NCI-H2029 (cell line): ENCODE measurements around the gene AGAP1.

Experiments used
- DNase-seq: peaks from one replicate; lab custom pipeline; 2025; lab: John Stamatoyannopoulos, UW

Gene AGAP1

GRCh38 chr2:235964787-235965390 is 471.0 kb downstream of the AGAP1 start:
- DNase-seq = no peak

GRCh38 chr2:235966396-235966795 is 472.6 kb downstream of the AGAP1 start:
- DNase-seq = no peak

GRCh38 chr2:235966932-235967757 is 473.3 kb downstream of the AGAP1 start:
- DNase-seq = no peak

GRCh38 chr2:235968155-235968554 is 474.3 kb downstream of the AGAP1 start:
- DNase-seq = peak; percentile 74

- DNase-seq = peak; percentile 91
Measured at GRCh38 chr2:235968616-235969324, 474.9 kb downstream of the AGAP1 start.

- no peak for DNase-seq
Measured at GRCh38 chr2:235970204-235971040, 476.6 kb downstream of the AGAP1 start.

GRCh38 chr2:235976516-235976915 is 482.7 kb downstream of the AGAP1 start:
- DNase-seq = no peak

- DNase-seq = no peak
Measured at GRCh38 chr2:235976956-235977355, 483.1 kb downstream of the AGAP1 start.

GRCh38 chr2:235977445-235977844 is 483.6 kb downstream of the AGAP1 start:
- no peak for DNase-seq

GRCh38 chr2:235978022-235978421 is 484.2 kb downstream of the AGAP1 start:
- DNase-seq = no peak

GRCh38 chr2:235979037-235979436 is 485.2 kb downstream of the AGAP1 start:
- no peak for DNase-seq

- peak; percentile 47 for DNase-seq
Measured at GRCh38 chr2:235979753-235980435, 486.1 kb downstream of the AGAP1 start.

- DNase-seq = no peak
Measured at GRCh38 chr2:235981631-235982030, 487.8 kb downstream of the AGAP1 start.

GRCh38 chr2:235983016-235983415 is 489.2 kb downstream of the AGAP1 start:
- no peak for DNase-seq

GRCh38 chr2:235984552-235984951 is 490.7 kb downstream of the AGAP1 start:
- no peak for DNase-seq

GRCh38 chr2:235986361-235986760 is 492.5 kb downstream of the AGAP1 start:
- DNase-seq = no peak

GRCh38 chr2:235988271-235989015 is 494.6 kb downstream of the AGAP1 start:
- no peak for DNase-seq

- no peak for DNase-seq
Measured at GRCh38 chr2:235989591-235989990, 495.7 kb downstream of the AGAP1 start.

GRCh38 chr2:235990344-235990743 is 496.5 kb downstream of the AGAP1 start:
- DNase-seq = peak; percentile 84

GRCh38 chr2:235992024-235992423 is 498.2 kb downstream of the AGAP1 start:
- DNase-seq = no peak

GRCh38 chr2:235996419-235996818 is 502.6 kb downstream of the AGAP1 start:
- DNase-seq = no peak
